ENCODE data around the gene TULP1.

The TULP1 gene

DNA sequence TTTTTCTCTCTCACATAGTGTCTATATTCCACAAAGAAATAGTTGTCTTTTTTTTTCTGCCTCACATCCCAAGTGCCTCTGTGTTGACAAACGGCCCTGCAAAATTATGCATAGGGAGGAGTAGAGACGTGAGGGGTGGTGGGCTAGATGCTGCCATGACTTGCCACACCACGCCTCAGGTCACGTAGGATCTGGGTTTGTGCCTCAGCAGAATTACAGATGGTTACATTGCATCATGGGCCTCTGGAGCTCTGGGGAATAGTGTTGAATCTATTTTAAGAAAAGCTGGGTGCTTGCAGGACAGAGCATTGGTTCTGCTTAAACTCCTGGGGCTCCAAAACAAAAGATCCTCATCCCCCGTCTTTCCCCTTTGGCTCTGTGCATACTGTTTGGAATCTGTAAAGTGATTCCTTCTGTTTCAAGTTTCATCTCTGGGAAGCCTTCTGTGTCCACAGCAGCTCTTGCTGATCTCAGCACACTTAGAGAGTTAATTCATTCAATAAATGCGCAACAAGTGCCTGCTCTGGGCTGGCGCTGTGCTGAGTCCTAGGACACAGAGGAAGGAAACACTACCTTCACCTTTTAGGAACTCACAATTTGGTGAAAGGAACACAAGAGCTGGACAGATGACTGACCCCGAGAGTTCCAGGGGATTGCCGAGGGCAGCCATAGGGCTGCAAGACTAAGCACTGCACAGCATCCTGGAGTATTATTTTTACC, 58.1 kb downstream of the TULP1 start:
- DNase-seq, result no peak

DNA sequence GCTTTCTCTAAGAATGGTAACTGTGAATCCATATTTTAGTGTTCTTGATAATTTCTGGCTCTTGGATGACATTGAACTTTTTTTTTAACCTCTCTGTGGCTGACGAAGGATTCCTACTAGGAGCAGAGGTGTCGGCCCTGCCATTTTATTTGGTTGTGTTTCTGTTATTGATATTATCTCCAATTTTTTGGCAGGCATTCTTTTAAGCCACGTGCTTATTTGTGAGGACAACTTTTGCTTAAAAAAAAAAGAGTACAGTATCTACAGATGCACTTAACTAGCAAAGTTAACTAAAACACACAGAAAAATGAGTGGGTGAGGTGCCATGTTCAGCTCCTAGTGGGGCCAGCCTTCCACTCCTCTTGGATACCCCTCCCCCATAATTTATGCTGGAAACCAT, 59.5 kb downstream of the TULP1 start:
- DNase-seq, result no peak

- peak; percentile 86 for DNase-seq
Observed at GRCh38 chr6:35452183-35453090, 60.3 kb downstream of the TULP1 start, which contains the start of gene FANCE. TSS of gene FANCE (plus strand) at chr6:35452338. CDS start at chr6:35452546, 208 bp downstream.

DNA sequence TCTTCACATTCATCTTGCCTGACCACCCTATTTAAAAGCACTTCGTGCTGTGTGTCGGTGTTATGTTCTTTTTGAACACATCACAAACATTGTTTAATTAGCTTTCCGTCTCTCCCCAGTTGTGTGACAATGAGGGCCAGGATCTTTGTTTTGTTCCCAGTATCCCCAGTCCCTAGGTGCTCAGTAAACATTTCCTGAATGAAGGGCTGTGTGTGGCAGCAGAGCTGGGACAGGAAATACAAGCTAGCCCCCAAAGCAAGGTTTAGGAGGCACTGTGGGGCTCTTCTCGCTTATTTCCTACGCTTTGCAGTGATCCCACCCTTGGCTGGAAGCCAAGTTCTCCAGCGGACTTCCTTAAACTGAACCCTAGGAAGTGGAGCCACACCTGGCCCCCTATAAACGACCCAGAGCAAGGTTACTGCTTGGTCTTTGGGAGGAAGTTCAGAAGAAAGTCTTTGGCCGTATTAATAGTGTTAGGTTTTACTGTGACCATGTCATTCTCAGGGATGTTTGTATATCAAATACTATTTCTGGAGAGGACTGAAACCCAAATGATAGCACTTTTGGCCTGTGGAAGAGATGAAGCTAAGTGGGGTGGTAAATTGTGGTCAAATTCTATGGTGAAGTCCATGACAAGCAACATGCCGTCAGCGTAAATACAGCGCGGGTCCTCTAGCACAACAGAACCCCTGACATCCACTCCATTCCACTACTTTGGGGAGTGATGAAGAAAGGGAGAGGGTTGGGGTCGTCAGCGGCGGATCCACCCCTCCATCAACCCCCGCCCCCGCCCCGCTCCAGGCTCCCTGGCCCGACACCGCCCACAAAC, 61.1 kb downstream of the TULP1 start:
- no peak for DNase-seq

DNA sequence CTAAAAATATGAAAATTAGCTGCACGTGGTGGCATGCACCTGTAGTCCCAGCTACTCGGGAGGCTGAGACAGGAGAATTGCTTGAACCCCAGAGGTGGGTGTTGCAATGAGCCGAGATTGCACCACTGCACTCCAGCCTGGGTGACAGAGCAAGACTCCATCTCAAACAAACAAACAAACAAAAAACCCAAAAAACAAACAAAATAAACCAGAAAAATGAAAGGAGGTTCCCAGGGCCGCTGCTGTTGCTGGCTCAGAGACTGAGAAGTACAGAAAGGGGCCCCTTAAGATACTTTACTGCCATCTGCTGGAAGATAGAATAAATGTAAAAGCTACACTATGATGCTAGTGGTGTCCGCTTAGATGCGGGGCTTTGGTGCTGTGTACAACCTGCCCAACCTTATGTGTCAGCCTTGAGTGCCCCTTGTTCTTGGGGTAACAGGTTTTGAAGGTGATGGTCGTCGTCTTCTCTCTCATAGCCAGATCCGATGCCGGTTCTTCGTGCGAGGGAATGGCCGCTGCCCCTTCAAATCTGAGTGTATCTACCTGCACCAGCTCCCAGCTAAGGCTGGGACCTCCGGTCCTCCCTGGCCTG, 63.3 kb downstream of the TULP1 start:
- peak; percentile 41 for DNase-seq

GRCh38 chr6:35448191-35448590, 64.5 kb downstream of the TULP1 start:
- no peak for DNase-seq

Data from GDM1 (cell line).